ENCODE data around the gene TNIP1.

TNIP1 gene, protein sequence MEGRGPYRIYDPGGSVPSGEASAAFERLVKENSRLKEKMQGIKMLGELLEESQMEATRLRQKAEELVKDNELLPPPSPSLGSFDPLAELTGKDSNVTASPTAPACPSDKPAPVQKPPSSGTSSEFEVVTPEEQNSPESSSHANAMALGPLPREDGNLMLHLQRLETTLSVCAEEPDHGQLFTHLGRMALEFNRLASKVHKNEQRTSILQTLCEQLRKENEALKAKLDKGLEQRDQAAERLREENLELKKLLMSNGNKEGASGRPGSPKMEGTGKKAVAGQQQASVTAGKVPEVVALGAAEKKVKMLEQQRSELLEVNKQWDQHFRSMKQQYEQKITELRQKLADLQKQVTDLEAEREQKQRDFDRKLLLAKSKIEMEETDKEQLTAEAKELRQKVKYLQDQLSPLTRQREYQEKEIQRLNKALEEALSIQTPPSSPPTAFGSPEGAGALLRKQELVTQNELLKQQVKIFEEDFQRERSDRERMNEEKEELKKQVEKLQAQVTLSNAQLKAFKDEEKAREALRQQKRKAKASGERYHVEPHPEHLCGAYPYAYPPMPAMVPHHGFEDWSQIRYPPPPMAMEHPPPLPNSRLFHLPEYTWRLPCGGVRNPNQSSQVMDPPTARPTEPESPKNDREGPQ

DNA sequence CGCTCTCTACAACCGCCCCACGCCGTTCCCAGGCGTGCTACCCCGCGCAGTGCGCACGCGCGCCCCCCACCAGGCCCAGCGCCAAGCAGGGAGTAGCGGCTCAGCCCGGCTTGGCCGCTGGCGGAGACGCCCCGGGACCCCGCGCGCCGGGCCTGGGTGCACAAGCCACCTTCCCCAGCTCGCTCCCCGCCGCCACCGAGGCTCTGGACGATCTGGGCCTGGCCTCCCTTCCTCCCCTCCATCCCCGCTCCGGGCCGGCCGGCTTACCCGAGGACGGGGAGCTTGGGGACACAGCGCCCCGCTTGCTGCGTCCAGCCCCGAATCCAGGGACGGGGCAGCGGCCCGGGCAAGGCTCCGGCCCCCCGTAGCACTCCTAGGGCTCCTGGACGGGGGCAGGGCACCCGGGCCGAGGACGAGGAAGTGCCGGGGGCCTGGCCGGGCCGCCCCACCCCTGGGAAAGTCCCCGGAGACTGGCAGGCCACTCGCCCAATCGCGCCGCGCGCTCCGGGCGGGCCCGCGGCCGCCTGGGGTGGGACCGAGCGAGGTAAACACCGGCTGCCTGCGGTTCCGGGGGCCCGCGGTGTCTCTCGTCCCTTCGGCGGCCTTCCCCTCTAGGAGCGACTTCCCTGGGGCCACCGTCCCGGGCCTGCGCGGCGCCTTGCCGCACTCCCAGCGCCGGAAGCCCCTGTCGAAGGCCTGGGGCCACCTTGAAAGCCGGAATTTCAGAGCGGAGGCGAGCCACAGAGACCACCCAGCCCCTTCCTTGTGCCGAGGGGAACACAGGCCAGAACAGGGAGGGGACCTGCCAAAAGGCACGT lies at the start of gene TNIP1:
TSS of gene TNIP1 (minus strand) at position 422 of the 818 bp plus-strand sequence. CDS start 15,939 bp downstream, outside the sequence.
- H3K36me3 Mint-ChIP-seq = peaks cover 15% of the 10 kb centered on the region
- peak within 1 kb of the TSS; percentile 96 for H3K27ac Mint-ChIP-seq
- peak within 1 kb of the TSS; percentile 90 for H3K4me3 Mint-ChIP-seq
- H3K4me1 Mint-ChIP-seq = peaks cover 77% of the 10 kb centered on the region
- H3K27me3 Mint-ChIP-seq = no peaks in the 10 kb centered on the region
- no peaks in the 10 kb centered on the region for H3K9me3 Mint-ChIP-seq

DNA sequence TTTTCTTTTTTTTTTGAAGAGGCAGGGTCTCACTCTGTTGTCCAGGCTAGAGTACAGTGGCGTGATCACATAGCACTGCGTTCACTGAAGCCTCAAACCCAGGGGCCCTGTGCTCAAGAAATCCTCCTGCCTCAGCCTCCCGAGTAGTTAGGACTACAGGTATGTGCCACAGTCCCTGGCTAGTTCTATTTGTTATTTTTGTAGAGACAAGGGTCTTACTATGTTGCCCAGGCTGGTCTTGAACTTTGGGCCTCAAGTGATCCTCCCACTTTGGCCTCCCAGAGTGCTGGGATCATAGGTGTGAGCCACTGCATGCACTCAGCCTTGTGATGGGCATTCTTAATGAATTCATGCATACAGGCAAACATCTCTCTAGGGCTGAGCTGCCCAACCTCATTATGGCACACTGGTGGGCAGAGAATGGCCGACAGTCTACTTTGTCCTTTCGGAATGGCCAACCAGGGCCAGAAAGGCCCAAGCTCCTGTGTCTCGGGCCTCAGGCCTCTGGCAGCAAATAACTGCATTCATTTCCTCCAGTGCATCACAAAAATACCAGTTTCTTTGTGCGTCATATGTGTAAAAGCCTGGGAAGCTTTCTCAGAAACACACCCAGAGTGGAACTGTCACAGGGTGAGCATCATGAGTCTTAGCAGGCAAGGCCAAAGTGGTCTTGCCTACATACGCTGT lies 49.5 kb upstream of the TNIP1 start:
- Mint-ChIP-seq H3K27ac (peak overlapping the region; percentile 95), H3K36me3 (peaks cover 16% of the 10 kb centered on the region), H3K4me3 (no peak overlapping the region), H3K4me1 (peaks cover 78% of the 10 kb centered on the region), H3K9me3 (no peaks in the 10 kb centered on the region), H3K27me3 (no peaks in the 10 kb centered on the region)

DNA sequence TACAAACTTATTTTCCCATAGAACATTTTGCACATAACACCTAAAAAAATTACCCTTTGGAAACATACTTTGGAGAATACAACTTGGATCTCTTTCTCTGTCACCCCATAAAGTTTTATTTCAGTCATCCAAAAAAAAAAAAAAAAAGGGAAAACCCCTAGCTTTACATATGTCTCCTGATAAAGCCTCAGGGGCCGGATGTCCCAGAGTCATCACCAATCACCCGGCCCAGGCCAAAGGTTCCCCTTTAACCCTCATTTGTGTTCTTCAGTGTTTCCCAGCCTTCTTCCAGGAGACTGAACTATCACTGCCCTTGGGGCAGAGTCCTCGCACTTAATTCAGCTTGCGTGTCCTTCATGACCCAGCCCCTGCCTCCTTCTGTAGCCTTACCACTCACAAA lies 48.0 kb upstream of the TNIP1 start:
- Mint-ChIP-seq H3K4me1 (peaks cover 86% of the 10 kb centered on the region), H3K36me3 (peaks cover 16% of the 10 kb centered on the region), H3K27ac (peak overlapping the region; percentile 77), H3K4me3 (no peak overlapping the region), H3K27me3 (no peaks in the 10 kb centered on the region), H3K9me3 (no peaks in the 10 kb centered on the region)

DNA sequence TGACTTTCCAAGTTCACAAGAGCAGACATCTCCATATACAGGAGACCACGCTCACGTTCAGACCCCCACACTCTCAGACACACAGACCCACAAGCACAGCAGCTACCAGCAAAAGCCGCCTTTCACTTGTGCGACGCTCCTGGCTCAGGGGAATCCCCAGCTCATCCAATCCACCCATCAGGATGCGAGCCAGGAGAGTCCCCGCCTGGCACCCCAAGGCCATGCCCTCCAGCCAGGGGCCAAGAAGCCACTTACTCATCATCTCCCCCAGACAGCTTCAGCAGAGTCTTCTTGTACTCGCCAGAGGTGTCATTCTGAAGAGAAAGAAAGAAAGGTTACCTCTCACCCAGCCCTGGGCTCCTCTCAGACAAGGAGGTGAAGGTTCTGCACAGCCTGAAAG lies 47.1 kb upstream of the TNIP1 start:
- peaks cover 82% of the 10 kb centered on the region for H3K4me1 Mint-ChIP-seq
- no peak overlapping the region for H3K4me3 Mint-ChIP-seq
- H3K9me3 Mint-ChIP-seq = no peaks in the 10 kb centered on the region
- peaks cover 12% of the 10 kb centered on the region for H3K36me3 Mint-ChIP-seq
- peak overlapping the region; percentile 63 for H3K27ac Mint-ChIP-seq
- no peaks in the 10 kb centered on the region for H3K27me3 Mint-ChIP-seq

DNA sequence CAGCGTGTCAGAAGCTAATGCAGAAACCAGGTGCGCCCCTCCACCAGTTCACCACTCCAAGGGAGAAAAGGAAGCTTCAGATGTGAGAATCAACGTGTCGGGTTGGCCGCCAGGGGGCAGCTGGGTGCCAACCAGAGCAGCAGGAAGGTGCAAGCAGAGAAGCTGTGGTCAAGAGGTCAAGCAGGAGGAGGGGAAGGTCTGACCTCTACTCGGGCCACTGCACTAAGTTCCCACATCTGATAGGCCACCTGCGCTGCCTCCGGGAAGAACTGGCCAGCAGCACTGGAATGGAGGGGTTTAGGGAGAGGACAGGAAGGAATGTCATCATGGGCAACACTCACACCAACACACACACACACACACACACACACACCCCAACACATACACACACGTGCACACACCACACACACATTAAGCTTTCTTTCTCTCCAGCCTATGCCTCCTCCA lies 45.4 kb upstream of the TNIP1 start:
- Mint-ChIP-seq H3K9me3 (no peaks in the 10 kb centered on the region), H3K27me3 (no peaks in the 10 kb centered on the region), H3K27ac (peak overlapping the region; percentile 66)

DNA sequence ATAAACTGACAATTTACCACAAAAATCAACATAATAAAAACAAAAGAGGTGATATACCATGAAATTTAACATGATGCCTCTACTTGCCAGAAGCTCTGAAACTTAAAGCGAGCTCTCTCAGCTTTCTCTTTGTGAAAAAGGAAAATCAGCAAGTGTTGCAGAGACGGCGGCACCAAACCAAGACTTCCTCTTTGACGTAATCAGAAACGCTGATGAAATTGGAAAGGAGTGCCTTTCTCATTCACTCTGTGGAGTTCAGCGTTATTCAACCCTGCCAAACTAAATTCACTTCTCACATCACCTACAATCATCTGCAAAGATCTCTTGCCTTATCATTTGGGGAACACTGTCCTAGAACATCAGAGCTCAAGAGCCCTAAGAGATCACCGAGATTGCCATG lies 44.6 kb upstream of the TNIP1 start:
- no peaks in the 10 kb centered on the region for H3K27me3 Mint-ChIP-seq
- peak overlapping the region; percentile 95 for H3K27ac Mint-ChIP-seq
- peaks cover 62% of the 10 kb centered on the region for H3K4me1 Mint-ChIP-seq
- H3K9me3 Mint-ChIP-seq = no peaks in the 10 kb centered on the region
- H3K4me3 Mint-ChIP-seq = peak overlapping the region; percentile 79
- H3K36me3 Mint-ChIP-seq = peaks cover 17% of the 10 kb centered on the region

More for the DNA sequence above, 45.4 kb upstream of the TNIP1 start:
- Mint-ChIP-seq H3K36me3 (peaks cover 16% of the 10 kb centered on the region), H3K4me1 (peaks cover 69% of the 10 kb centered on the region), H3K4me3 (peak overlapping the region; percentile 4)

DNA sequence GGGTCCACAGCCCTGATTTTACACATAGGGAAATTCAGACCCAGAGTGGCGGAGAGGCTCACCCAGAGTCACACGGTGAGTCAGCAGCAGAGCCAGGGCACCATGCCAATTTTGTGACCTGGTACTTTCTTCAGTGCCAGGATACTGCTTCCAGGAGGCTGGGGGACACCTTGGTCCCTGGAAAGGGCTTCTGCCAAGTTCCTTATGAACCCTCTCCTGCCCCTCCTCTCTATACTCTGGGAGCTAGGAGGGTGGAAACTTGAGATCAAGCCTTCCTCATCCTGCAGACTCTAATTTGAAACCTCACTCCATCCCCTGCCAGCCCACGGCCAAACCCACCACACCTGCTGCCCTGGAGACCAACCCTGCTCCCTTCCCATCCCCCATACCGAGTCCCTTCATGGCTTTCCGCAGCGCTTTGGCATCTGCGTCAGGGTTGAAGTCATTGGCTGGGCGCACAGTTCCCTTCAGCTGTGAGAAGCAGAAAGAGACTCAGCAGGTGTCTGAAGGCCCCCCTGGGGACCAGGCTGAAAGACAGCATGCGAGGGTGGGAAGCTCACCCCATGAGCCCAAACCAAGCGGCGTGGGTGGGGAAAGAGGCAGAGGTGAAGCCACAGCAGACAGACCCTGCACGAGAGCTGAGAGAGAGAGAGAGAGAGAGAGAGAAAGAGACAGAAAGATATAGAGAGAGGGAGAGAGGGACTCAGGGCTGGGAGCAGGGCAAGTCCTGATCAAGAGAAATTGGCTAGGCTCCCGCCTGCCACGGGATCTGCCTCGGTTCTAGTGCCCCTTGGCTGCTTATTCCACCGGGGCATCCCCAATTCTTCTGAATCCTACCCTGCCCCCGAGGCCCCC lies 43.3 kb upstream of the TNIP1 start:
- Mint-ChIP-seq H3K27ac (peak overlapping the region; percentile 86), H3K36me3 (peaks cover 15% of the 10 kb centered on the region), H3K9me3 (no peaks in the 10 kb centered on the region), H3K27me3 (no peaks in the 10 kb centered on the region), H3K4me1 (peaks cover 54% of the 10 kb centered on the region), H3K4me3 (peak overlapping the region; percentile 66)

DNA sequence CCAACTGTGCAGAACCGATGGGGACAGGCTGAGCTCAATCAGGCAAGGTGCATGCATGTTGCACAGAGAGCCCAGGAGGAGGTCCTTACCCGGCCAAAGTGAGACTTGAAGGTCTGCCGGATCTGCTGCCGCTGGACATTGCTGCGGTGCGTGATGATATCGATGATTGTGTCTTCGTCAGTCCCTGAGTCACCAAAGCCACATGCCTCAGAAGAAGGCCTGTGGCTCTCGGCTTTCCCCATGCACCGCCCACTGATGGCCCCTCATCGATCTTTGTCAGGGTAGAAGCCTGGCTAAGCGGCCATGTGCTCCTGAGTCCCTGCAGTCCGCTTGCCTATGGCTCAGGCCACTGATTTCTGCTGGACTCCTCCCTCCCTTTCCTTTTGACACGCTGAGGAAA lies 42.0 kb upstream of the TNIP1 start:
- Mint-ChIP-seq H3K36me3 (peaks cover 13% of the 10 kb centered on the region), H3K27ac (peak overlapping the region; percentile 55), H3K4me3 (no peak overlapping the region), H3K4me1 (peaks cover 42% of the 10 kb centered on the region), H3K9me3 (no peaks in the 10 kb centered on the region), H3K27me3 (no peaks in the 10 kb centered on the region)

DNA sequence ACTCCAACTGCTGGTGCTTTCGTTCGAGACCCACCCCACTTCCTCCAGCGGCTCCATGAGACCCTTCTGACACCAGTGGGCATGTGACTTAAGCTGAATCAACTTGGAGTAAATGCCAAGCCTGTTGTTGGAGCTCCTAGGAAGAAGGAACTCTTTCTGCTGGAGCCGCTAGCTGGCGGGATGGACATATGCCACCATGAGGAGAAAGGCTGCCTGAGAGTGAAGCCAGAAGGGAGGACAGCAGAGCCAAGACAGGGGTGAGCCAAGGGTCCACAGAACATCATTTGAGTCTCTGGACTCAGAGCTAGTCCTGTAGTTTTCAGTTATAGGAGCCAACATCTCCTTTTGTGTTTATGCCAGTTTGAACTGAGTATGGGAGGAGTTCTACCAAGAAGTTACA lies 40.8 kb upstream of the TNIP1 start:
- peaks cover 9% of the 10 kb centered on the region for H3K36me3 Mint-ChIP-seq
- peaks cover 32% of the 10 kb centered on the region for H3K4me1 Mint-ChIP-seq
- no peak overlapping the region for H3K4me3 Mint-ChIP-seq
- peak overlapping the region; percentile 69 for H3K27ac Mint-ChIP-seq
- no peaks in the 10 kb centered on the region for H3K27me3 Mint-ChIP-seq
- H3K9me3 Mint-ChIP-seq = no peaks in the 10 kb centered on the region

DNA sequence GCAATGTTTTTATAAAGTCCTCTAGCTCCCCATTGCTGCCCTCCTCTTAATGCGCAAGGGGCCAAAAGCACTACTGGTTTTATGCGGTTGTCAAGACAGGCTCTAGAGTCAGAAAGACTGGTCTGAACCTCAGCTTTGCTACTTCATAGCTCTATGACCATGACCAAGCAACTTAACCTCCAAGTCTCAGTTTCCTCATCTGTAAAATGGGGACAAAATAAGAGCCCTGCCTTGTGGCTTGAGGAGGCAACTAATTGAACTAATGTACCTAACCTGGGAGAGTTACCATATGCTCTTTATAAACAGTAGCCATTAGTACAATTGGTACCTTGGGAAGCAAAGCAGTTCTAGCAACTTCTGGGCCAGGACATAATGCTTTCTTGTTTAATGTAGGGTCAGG lies 40.3 kb upstream of the TNIP1 start:
- peaks cover 8% of the 10 kb centered on the region for H3K36me3 Mint-ChIP-seq
- H3K4me3 Mint-ChIP-seq = no peak overlapping the region

DNA sequence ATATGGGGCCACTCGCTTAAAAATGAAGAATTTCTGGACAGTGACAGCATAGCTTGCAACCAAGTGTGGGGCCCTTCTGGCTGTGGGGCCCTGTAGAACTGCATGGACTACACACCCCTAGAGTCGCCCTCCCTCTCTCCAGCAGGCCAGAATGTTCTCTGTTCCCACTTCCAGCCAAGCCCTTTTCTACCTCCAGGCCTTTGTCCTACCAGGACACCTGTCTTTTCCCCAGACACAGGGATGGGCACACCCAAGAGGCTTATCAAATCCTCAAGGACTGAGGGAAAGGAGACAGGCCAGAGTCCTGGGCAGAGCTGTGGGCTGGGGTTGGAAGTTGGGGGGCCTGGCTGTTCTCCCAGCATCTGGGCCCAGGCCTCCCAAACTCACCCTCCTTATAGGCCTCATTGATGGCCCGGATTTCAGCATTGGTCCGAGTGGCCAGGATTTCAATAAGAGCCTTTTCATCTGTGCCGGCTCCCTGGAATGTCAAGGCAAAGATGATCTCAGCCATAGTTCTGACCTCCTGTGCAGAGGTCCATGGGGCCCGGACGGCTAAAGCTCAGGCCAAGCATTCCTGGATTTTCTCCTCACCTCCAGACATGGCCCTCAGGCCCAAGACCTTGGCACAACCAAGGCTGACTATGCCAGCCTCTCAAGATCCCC lies 38.2 kb upstream of the TNIP1 start:
- Mint-ChIP-seq H3K4me3 (no peak overlapping the region), H3K27me3 (no peaks in the 10 kb centered on the region), H3K27ac (peak overlapping the region; percentile 75), H3K36me3 (peaks cover 8% of the 10 kb centered on the region), H3K9me3 (no peaks in the 10 kb centered on the region), H3K4me1 (peaks cover 15% of the 10 kb centered on the region)

More for the DNA sequence above, 40.3 kb upstream of the TNIP1 start:
- Mint-ChIP-seq H3K9me3 (no peaks in the 10 kb centered on the region), H3K27ac (peak overlapping the region; percentile 82), H3K4me1 (peaks cover 26% of the 10 kb centered on the region), H3K27me3 (no peaks in the 10 kb centered on the region)

DNA sequence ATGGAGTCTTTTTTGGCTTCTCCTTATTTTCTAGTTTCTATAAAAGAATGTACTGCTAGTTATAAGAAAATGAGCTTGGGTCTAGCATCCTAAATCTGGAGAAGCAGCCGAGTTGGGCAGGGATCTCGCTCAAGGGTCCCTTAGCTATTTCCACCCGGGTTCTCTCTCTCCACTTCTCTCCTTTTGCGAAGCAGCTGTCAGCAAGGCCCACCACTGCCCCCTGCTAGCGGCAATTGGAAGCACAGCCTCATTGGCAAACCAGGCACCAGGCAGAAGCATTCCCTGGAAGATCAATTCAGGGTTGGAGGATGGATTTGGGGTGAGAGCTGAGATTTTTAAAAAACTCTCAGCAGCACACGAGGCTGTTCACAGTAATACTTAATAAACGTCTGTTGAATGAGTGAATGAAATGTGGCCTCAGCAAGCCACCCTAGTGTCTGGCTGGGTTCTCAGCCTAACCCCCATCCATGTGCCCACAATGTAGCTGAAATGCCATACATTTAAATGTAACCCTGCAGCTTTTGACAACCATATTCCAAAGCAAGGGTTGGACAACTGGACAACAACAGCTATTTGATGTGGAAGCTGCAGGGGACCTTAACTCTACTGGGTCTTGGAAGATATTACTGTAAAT lies 34.6 kb upstream of the TNIP1 start:
- Mint-ChIP-seq H3K9me3 (no peaks in the 10 kb centered on the region), H3K36me3 (peaks cover 3% of the 10 kb centered on the region), H3K4me1 (peaks cover 8% of the 10 kb centered on the region), H3K4me3 (no peak overlapping the region), H3K27me3 (no peaks in the 10 kb centered on the region), H3K27ac (no peak overlapping the region)

DNA sequence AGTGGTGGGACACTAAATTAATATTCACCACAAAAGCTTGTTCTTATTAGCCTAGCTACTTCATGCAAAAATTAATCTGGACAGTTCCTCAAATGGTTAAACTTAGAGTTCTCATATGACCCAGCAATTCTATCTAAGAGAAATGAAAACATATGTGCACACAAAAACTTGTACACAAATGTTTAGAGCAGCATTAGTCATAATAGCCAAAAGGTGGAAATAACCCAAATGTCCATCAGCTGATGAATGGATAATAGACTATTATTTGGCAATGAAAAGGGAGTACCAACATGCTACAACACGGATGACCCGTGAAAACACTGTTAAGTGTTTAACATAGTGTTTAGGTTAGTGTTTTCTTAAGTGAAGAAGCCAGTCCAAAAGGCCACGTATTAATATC lies 32.8 kb upstream of the TNIP1 start:
- H3K27me3 Mint-ChIP-seq = no peaks in the 10 kb centered on the region
- no peak overlapping the region for H3K27ac Mint-ChIP-seq
- H3K4me1 Mint-ChIP-seq = peaks cover 8% of the 10 kb centered on the region
- no peaks in the 10 kb centered on the region for H3K9me3 Mint-ChIP-seq
- H3K4me3 Mint-ChIP-seq = no peak overlapping the region
- peaks cover 5% of the 10 kb centered on the region for H3K36me3 Mint-ChIP-seq

DNA sequence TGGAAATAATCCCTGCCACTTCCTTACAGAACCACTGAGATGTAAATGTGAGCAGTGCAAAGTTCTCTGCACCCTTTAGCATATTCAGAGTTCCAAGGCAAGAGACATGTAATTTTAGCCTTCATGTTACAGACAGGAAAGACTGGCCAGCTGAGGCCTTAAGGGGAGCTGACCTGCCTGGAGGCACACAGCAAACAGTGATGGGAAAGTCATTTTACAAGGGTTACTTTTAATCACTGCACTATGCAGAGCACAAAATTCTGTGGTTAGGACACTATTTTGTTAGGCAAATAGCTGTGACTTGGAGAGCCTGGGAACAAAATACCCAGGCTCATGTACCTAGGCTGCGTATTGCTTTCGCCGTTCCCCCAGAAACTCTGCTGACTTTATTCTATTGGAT lies 30.2 kb upstream of the TNIP1 start:
- Mint-ChIP-seq H3K9me3 (no peaks in the 10 kb centered on the region), H3K27me3 (no peaks in the 10 kb centered on the region), H3K4me1 (peaks cover 8% of the 10 kb centered on the region), H3K27ac (no peak overlapping the region), H3K4me3 (no peak overlapping the region), H3K36me3 (peaks cover 5% of the 10 kb centered on the region)

Data from activated naive CD4-positive, alpha-beta T cell treated with anti-CD3 and anti-CD28 coated beads, Interleukin-2, amount 50 U/mL, for 24 hours (primary cell).